HG02840 (cell line): ENCODE data around the gene COX20.
"Not testable (repeated sequence)": the region's sequence is repeated elsewhere in the genome, so short reads cannot be mapped to it uniquely, and the experiment has no call there.

ENCODE experiments used
- ATAC-seq: cut with Tn5 transposase; IDR thresholded peaks from one replicate; pipeline ENCODE4 v1.9.1; 2021; ENCODE audit warnings: mild to moderate bottlenecking, moderate library complexity, moderate number of reproducible peaks; ENCODE audit not compliant: unreplicated experiment, low FRiP score

COX20 gene

DNA sequence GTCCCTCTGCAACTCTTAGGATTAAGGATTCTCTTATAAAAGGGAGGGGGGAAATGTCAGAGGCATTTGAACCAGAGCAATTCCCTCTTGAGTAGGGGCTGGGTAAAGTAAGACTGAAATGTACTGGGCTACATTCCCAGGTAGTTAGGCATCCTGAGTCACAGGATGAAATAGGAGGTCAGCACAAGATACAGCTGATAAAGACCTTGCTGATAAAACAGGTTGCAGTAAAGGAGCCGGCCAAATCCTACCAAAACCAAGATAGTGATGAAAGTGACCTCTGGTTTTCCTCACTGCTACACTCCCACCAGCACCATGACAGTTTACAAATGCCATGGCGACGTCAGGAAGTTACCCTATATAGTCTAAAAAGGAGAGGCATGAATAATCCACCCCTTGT lies 14.3 kb upstream of the COX20 start:
- ATAC-seq: no peak

GRCh38 chr1:244822878-244823277 lies 12.6 kb upstream of the COX20 start:
- ATAC-seq: no peak

GRCh38 chr1:244826712-244827111 lies 8.7 kb upstream of the COX20 start:
- no peak for ATAC-seq

DNA sequence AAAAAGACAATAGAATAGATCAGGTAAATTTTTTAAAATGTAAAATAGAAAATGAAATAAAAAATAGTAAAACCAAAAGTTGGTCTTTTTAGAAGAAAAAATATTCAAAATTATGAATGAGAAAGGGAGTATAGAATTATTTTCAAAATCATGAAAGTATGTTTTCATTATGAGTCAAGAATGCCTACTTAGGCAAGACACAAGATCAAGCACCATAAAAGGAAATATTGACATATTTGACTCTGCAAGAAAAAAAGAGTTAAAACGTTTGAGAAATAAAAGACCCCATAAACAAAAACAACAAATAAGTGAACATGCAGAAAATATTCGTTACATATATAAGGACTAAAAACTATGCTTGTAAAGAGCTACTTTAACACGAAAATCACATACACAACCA lies 4.8 kb upstream of the COX20 start:
- ATAC-seq: no peak

- ATAC-seq: not testable (repeated sequence)
Measured at GRCh38 chr1:244833260-244833659, 2.2 kb upstream of the COX20 start.

DNA sequence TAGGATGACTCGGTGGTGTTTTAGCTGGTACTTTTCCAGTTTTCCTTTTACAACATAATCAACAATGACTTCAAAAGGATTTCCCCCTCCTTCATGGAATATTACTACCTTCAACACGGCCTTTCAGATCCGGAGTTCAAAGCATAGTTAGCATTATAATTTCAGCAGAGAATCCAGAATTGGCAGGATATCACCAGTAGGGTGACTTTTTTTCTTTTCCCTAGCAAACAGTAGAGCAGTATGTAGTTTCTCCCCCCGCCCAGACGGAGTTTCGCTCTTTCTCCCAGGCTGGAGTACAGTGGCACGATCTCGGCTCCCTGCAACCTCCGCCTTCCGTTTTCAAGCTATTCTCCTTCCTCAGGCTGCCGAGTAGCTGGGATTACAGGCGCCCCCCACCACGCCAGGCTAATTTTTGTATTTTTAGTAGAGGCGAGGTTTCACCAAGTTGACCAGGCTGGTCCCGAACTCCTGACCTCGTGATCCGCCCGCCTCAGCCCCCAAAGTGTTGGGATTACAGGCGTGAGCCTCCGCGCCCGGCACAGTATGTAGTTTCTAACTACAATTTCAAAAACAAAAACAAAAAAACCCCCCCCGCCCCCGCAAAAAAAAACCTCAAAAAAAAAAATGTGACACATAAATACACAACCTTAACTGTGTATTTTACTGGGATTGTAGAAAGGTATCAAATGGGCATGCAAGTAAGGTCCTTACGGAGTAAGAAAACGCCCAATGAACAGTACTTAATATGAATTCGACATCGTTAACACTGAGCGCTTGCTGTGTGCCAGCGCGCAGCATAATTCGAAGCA lies 1.5 kb upstream of the COX20 start:
- peak; percentile 7 for ATAC-seq

GRCh38 chr1:244834543-244835275 lies 749 bp upstream of the COX20 start:
- peak; percentile 57 for ATAC-seq

DNA sequence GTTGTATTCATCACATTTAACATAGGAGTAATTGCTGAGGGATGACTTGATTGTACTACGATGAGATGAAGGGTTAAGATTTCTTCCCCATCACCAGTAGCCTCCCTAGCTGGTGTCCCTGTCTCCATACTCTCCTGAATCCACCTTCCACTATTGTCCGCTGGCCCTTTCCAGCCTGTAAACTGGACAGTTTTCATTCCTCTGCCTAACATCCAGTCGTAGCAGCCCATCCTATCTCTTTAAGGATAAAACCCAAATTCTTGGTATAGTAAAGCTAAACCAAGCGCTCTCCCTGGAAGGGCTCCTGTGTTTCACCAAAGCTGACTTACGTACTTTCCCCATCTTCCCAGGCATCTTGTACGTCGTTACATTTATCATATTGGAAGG lies 670 bp downstream of the COX20 start:
- no peak for ATAC-seq

- no peak for ATAC-seq
Measured at GRCh38 chr1:244836584-244836983, 1.1 kb downstream of the COX20 start.

GRCh38 chr1:244837597-244838258 lies 2.3 kb downstream of the COX20 start:
- ATAC-seq: no peak

DNA sequence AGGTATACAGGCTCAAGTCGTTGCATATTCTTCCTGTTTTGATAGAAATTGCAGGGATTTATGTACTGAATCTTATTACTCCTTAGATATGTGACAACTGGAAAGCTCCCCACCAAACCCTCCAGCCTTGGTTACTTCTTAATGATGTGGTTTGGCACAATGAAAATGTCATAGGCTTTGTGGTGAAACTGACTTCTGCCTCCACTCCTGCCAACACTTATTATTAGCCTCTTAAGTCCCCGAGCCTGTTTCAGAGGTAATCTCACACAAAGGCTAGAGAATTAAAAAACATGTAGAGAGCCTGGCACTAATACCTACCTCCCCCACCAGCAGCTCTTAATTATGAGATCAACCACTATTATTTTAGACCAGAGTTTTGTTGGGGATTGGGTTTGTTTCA lies 4.2 kb downstream of the COX20 start:
- no peak for ATAC-seq

DNA sequence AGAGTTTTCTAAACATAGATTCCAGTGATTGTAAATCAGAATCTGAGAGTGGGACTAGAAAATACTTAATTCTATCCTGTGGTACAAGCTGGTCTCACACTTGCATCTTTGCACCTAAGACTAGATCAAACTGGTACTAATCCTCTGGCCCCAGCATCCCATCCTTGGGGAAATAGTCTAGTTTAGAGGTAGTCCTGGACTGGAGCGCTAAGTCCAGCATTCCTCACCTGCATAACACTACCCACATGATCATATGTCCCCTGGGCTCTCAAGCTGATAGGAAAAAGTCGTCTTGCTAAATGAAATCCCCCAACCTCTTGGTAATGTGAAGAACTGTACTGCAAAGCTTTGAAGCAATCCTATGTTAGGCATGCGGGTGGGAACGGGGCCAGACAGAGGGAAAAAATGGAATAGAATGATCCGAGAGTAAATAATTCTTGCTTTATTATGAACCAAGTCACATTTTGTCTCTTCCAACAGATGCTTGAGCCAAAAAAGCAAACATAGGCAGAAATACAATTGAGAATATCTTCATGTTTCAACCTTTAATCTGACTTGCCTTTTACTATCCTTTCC lies 4.8 kb downstream of the COX20 start:
- no peak for ATAC-seq

DNA sequence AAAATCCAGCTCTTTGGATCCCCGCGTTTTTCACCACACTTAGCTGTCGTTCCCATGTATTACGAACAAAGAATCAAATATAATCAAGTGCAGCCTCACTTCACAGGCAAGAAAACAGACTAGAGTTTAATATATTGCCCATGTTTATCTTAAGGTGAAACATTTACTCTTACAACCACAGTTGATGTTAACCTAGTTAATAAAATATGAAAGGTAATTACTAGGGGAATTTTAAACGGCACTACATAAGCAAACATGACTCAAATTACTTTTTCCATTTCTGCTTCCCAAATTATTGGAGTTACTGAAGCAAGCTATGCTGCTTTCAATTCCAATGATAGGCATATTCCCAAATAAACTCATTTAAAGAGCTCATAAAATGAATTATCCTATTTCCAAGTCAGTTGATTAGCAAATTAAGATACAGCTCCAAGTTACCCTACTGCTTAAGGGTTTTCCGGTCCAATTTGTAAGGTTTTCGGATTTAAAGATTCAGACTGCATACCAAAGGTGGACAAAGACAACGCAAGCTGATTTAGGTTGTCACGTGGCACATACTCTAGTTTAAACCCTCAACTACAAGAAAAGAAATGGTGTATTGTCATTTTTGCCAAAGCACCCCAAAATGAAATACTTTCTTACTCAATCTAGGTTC lies 5.9 kb downstream of the COX20 start:
- no peak for ATAC-seq

DNA sequence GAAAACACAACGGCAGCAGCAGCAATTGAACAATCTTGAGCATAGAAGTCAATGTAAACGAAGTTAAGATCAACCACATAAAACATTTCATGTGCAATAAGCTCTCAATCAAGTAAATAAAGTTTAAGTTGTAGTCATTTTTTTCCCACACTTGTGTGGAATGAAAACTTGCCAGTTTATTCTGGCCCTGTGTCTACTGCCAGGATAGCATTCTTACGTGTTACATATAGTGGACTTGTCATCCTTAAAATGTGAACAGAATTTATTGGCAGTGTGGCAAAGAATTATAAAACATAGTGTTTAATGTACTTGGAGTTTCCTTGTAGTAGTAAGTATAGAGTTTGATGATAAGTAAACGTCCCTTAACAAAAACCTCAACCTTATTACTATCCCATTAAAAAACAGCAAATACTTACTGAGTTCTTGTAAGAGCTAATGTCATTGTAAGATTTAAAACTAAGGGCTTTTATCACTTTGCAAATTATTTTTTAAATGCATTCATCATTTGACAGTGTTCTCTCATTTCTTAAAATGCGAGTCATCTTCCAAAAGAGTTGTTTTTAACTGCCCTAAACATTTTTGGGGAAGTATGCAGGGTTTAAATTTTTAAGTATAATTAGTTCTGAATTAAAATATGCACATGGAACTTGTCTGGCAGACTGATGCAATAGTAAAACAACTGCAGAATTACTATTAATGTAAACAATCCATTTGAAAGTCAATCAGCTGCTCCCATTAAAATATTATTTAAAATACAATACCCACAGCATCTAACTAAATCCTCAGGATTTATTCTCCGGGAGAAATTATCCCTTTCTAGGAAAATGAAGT lies 7.9 kb downstream of the COX20 start:
- ATAC-seq: no peak

DNA sequence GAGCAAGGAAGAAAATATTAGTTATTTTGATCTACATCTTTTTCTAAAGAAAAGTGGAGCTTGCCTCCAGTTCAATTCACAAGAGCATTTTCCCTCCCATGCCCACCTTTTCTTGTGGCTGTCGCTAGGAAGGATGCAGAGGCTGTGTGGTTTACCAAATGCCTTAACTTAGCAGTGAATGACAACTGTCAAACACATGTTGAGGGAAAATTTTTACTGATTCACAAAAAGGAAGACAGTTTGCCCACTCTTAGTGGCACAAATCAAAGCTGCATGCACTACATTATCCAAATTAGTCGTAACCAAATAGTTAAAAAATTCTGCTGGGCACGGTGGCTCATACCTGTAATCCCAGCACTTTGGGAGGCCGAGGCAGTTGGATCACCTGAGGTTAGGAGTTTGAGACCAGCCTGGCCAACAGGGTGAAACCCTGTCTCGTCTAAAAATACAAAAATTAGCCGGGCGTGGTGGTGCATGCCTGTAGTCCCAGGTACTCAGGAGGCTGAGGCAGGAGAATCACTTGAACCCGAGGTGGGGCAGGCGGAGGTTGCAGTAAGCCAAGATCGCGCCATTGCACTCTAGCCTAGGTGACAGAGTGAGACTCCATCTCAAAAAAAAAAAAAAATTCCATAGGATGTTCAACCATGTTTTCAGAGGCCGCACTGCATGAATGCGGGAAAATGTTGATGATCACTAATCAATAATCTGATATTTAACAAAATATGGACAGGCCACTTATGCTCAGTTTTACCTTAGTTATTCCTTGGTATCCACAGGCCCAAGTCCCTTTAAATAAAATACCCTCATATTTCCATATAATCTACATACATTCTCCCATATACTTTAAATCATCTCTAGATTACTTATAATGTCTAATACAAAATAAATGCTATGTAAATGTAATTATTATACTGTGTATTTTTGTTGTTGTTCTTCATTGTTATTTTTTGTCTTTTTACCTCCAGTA lies 9.0 kb downstream of the COX20 start:
- ATAC-seq: no peak

GRCh38 chr1:244846653-244847052 lies 11.2 kb downstream of the COX20 start:
- no peak for ATAC-seq

GRCh38 chr1:244849189-244849866 lies 13.9 kb downstream of the COX20 start:
- no peak for ATAC-seq
